A549 (cell line): Measurements from ENCODE around the gene UBN1. TPM values are rescaled to one million over a fixed set of nuclear protein-coding genes. Genes with fewer than 3 reads are reported as not detected.

Experiments used
- ATAC-seq, 2 experiments: fragments of 200-7000 bp in 1 of 2; fragments of >200 bp in 1 of 2; cut with Nextera tagmentation in 1 of 2; cut with Tn5 transposase in 1 of 2; 3 replicates each; pipeline versions ENCODE4 v1.8.0 to v1.9.1; 2018 to 2020; ENCODE audit warnings: mild to moderate bottlenecking in 1 of 2, moderate library complexity in 1 of 2
- CTCF ChIA-PET: fragments of 300-600 bp; sonication (Branson Sonifier 250); formaldehyde crosslinking; extraction: SDS; loops from one replicate; lab custom pipeline; 2021; ENCODE audit warnings: antibody characterized with exemption, inconsistent platforms; lab: Yijun Ruan, JAX
- POLR2A ChIA-PET: fragments of 350-600 bp; formaldehyde crosslinking; extraction: SDS; loops from one replicate; lab custom pipeline; 2021; ENCODE audit warnings: antibody characterized with exemption, inconsistent platforms; lab: Yijun Ruan, JAX
- DNase-seq, 2 experiments: peaks; one replicate each; pipeline versions ENCODE4 v3.0.0 to v3.0.0-alpha.2; 2011 to 2016; ENCODE audit warnings: low read depth in 1 of 2, low spot score in 1 of 2
- FAIRE-seq: peaks from 2 replicates; lab custom pipeline; 2011; peaks lifted over from hg19 to GRCh38; lab: Jason Lieb, UNC
- H3K27ac ChIP-seq, 2 experiments: fragments of >200 bp; sonication (Bioruptor Twin); formaldehyde crosslinking; 3 replicates each; pipeline ENCODE4 v1.5.1; 2016 to 2017
- H3K4me1 ChIP-seq: fragments of >200 bp; sonication (Bioruptor Twin); formaldehyde crosslinking; 3 replicates; pipeline ENCODE4 v1.6.1; 2016
- H3K4me2 ChIP-seq: fragments of >200 bp; sonication (Bioruptor Twin); formaldehyde crosslinking; 3 replicates; pipeline ENCODE4 v1.6.1; 2016
- H3K4me3 ChIP-seq: fragments of >200 bp; sonication (Bioruptor Twin); formaldehyde crosslinking; 3 replicates; pipeline ENCODE4 v1.5.1; 2016
- H3K9me3 ChIP-seq: fragments of >200 bp; sonication (Bioruptor Twin); formaldehyde crosslinking; 3 replicates; pipeline ENCODE4 v1.6.1; 2016
- CBX2 ChIP-seq: fragments of 200-600 bp; sonication (generic); IDR thresholded peaks from 2 replicates; pipeline ENCODE4 v1.6.1; 2016; ENCODE audit warnings: low read depth, mild to moderate bottlenecking, borderline replicate concordance
- CBX8 ChIP-seq: fragments of 200-600 bp; sonication (generic); IDR thresholded peaks from 2 replicates; pipeline ENCODE4 v1.6.1; 2016
- CHD4 ChIP-seq: fragments of 200-600 bp; sonication (generic); IDR thresholded peaks from 2 replicates; pipeline ENCODE4 v1.6.1; 2016; ENCODE audit warnings: antibody characterized with exemption, mild to moderate bottlenecking, borderline replicate concordance
- CTCF ChIP-seq: fragments of >200 bp; sonication (Bioruptor Twin); formaldehyde crosslinking; IDR thresholded peaks from 3 replicates; pipeline ENCODE4 v1.5.1; 2016
- FOSB ChIP-seq: fragments of 250-450 bp; sonication (Bioruptor Pico); IDR thresholded peaks from 2 replicates; pipeline ENCODE4 v1.5.0; 2020; ENCODE audit warnings: mild to moderate bottlenecking, moderate library complexity
- FOSL2 ChIP-seq, 2 experiments: fragments of 450-650 bp in 1 of 2; fragments of >200 bp in 1 of 2; sonication (Bioruptor Twin) in 1 of 2; formaldehyde crosslinking; IDR thresholded peaks; 2 replicates each; pipeline versions ENCODE4 v1.5.0 to v1.6.1; 2016 to 2020; ENCODE audit warnings: mild to moderate bottlenecking in 1 of 2, moderate library complexity in 1 of 2
- FOXS1 ChIP-seq: fragments of 250-450 bp; sonication (Bioruptor Pico); IDR thresholded peaks from 2 replicates; pipeline ENCODE4 v1.5.0; 2020; ENCODE audit warnings: mild to moderate bottlenecking, moderate library complexity
- HDAC2 ChIP-seq: fragments of 200-600 bp; sonication (generic); IDR thresholded peaks from 2 replicates; pipeline ENCODE4 v1.6.1; 2016
- HEYL ChIP-seq: fragments of 250-450 bp; sonication (Bioruptor Pico); IDR thresholded peaks from 2 replicates; pipeline ENCODE4 v1.8.0; 2021; ENCODE audit warnings: mild to moderate bottlenecking, moderate library complexity
- HOXA7 ChIP-seq: fragments of 250-450 bp; sonication (Bioruptor Pico); IDR thresholded peaks from 2 replicates; pipeline ENCODE4 v1.5.0; 2020; ENCODE audit warnings: mild to moderate bottlenecking, moderate library complexity
- HOXB13 ChIP-seq: fragments of 250-450 bp; sonication (Bioruptor Pico); IDR thresholded peaks from 2 replicates; pipeline ENCODE4 v1.5.0; 2020; ENCODE audit warnings: low read depth, mild to moderate bottlenecking, moderate library complexity
- HOXB5 ChIP-seq: fragments of 250-450 bp; sonication (Bioruptor Pico); IDR thresholded peaks from 2 replicates; pipeline ENCODE4 v1.5.0; 2020; ENCODE audit warnings: mild to moderate bottlenecking, moderate library complexity
- JUN ChIP-seq, 2 experiments: fragments of >200 bp; sonication (Bioruptor Twin); formaldehyde crosslinking; IDR thresholded peaks; 2 replicates in 1 of 2; 3 replicates in 1 of 2; pipeline ENCODE4 v1.6.1; 2016 to 2017
- MAFK ChIP-seq: fragments of 450-650 bp; IDR thresholded peaks from 2 replicates; pipeline ENCODE4 v1.6.1; 2014; ENCODE audit not compliant: partially characterized antibody
- MAZ ChIP-seq: fragments of 150-350 bp; IDR thresholded peaks from 2 replicates; pipeline ENCODE4 v1.6.1; 2014; ENCODE audit warnings: antibody characterized with exemption, low read depth, low read length, borderline replicate concordance
- NPAS2 ChIP-seq: fragments of 250-450 bp; sonication (Bioruptor Pico); IDR thresholded peaks from 2 replicates; pipeline ENCODE4 v1.8.0; 2022; ENCODE audit warnings: mild to moderate bottlenecking, moderate library complexity, borderline replicate concordance
- NR3C1 ChIP-seq: fragments of >200 bp; sonication (Bioruptor Twin); formaldehyde crosslinking; IDR thresholded peaks from 3 replicates; pipeline ENCODE4 v1.6.1; 2017
- PBX3 ChIP-seq: IDR thresholded peaks from 2 replicates; pipeline ENCODE4 v1.6.1; 2012
- PHF8 ChIP-seq: fragments of 200-600 bp; sonication (generic); IDR thresholded peaks from 2 replicates; pipeline ENCODE4 v1.6.1; 2016; ENCODE audit warnings: low read depth, mild to moderate bottlenecking, antibody characterized with exemption, moderate library complexity, borderline replicate concordance
- POLR2A ChIP-seq: IDR thresholded peaks from 2 replicates; pipeline ENCODE4 v1.6.1; 2012; ENCODE audit warnings: mild to moderate bottlenecking, low read length
- RNF2 ChIP-seq: fragments of 200-600 bp; sonication (generic); IDR thresholded peaks from 2 replicates; pipeline ENCODE4 v1.6.1; 2016; ENCODE audit warnings: low read depth, mild to moderate bottlenecking, antibody characterized with exemption, moderate library complexity, borderline replicate concordance
- SMC3 ChIP-seq: fragments of >200 bp; sonication (Bioruptor Twin); formaldehyde crosslinking; IDR thresholded peaks from 3 replicates; pipeline ENCODE4 v1.6.1; 2018; ENCODE audit warnings: inconsistent platforms
- ZNF302 ChIP-seq: fragments of 250-450 bp; sonication (Bioruptor Pico); IDR thresholded peaks from 2 replicates; pipeline ENCODE4 v1.9.0; 2021; ENCODE audit warnings: inconsistent platforms, mild to moderate bottlenecking, moderate library complexity
- ZSCAN20 ChIP-seq: fragments of 250-450 bp; sonication (Bioruptor Pico); IDR thresholded peaks from 2 replicates; pipeline ENCODE4 v1.8.0; 2022; ENCODE audit warnings: mild to moderate bottlenecking, moderate library complexity
- whole genome bisulfite sequencing: methylation state at CpG from one replicate; pipeline ENCODE4 v1.1.6; 2017; ENCODE audit errors: missing lambda C conversion rate; 5-methylcytosine and 5-hydroxymethylcytosine counted together
- polyA plus RNA-seq, 4 experiments: library from polyadenylated mRNA; depleted of rRNA in 3 of 4; stranded (reverse); fragments of >200 nt; fragmentation: RNase III in 1 of 4; extraction: RNeasy Plus Mini Kit Qiagen cat#74134 plus additional on column Dnase treatment in 1 of 4; gene quantifications; 2 replicates in 3 of 4; 3 replicates in 1 of 4; pipeline ENCODE4 v1.2.3, GENCODE V29; 2011 to 2017
- TF ChIP-seq, protein P1 (sequence below): fragments of 250-450 bp; sonication (Bioruptor Pico); IDR thresholded peaks from 2 replicates; pipeline ENCODE4 v1.5.0; 2020; ENCODE audit warnings: low read depth, mild to moderate bottlenecking, moderate library complexity
- TF ChIP-seq, protein P2 (sequence below): fragments of 150-350 bp; IDR thresholded peaks from 2 replicates; pipeline ENCODE4 v1.6.1; 2014; ENCODE audit warnings: low read depth, mild to moderate bottlenecking, low read length

UBN1 gene
- polyA plus RNA-seq, 2 of the 4 experiments (the other 2 are of a cell fraction): 14.2 to 20.0 TPM

DNA sequence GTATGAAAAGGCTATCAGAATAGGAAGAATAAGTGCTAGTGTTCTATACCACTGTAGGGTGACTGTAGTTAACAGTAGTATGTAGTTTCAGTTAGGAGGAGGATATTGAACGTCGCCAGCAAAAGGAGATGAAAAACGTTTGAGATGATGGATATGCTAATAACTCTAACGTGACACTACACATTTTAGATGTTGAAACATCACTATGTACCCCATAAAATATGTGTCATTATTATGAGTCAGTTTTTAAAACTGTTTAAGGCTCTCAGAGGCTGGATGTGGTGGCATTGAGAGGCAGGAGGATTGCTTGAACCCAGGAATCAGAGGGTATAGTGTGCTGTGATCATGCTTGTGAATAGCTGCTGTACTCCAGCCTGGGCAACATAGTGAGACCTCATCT lies 31.8 kb downstream of the UBN1 start:
- TF ChIP-seq HEYL (CRISPR knock-in tag) (no peak), HDAC2 (no peak), HOXB13 (CRISPR knock-in tag) (no peak), FOSB (CRISPR knock-in tag) (no peak), FOXS1 (CRISPR knock-in tag) (no peak), PBX3 (no peak), CBX2 (no peak), SMC3 (no peak), ZNF302 (CRISPR knock-in tag) (no peak), PHF8 (no peak), FOSL2 (IDR thresholded peaks at IDR 0.05) (no peak), FOSL2 (CRISPR knock-in tag; IDR thresholded peaks at IDR 0.05) (no peak), RNF2 (no peak), NR3C1 (no peak), POLR2A (no peak), MAZ (no peak), CBX8 (no peak), ZSCAN20 (CRISPR knock-in tag) (no peak), HOXA7 (no peak), CHD4 (no peak), CTCF (no peak)
- Histone ChIP-seq H3K4me3 (no peak overlapping the region), H3K9me3 (no peaks in the 10 kb centered on the region), H3K27ac (no peak overlapping the region), H3K4me1 (no peaks in the 10 kb centered on the region), H3K4me2 (no peak overlapping the region)
- DNase-seq: no peak
- 63% methylated on average over 4 of the region's 4 CpGs for WGBS
- ATAC-seq: no peak
- CTCF ChIA-PET: interaction anchor here (1.9 kb wide), 1 partner anchor 17 kb away, joined by 5 read pairs; no protein-coding TSS in a partner anchor
- FAIRE-seq: no peak
- POLR2A ChIA-PET: no interaction called here

DNA sequence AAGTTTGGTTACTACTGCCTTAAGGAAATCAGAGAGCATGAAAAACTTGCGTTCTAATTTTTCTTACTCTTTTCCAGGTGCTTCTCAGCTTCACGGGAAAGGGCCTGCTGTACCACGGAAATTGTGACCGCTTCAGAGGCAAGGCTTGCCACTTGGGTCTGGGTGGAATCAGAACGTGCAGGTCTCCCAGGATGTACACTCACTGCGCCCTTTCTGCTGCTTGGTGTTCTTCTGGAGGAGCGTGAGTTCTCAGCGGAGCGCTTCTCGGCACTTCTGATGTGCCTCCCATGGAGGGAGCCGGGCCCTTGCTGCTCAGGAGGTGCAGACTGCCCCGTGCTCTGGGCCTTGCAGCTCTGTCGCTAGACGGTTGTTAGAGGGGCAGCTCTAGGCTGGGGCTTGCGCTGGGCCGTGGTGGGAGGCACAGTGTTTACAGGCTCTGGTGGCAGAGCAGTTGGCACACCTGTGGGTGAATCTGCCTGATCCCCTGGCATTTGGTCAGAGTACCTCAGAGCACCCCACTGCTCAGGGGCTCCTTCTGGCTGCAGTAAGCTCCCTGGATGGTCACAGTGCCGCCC lies 32.8 kb downstream of the UBN1 start:
- no peak for ATAC-seq
- Histone ChIP-seq H3K4me1 (no peaks in the 10 kb centered on the region), H3K9me3 (no peaks in the 10 kb centered on the region), H3K4me3 (no peak overlapping the region), H3K4me2 (no peak overlapping the region), H3K27ac (no peak overlapping the region)
- TF ChIP-seq, protein P1, sequence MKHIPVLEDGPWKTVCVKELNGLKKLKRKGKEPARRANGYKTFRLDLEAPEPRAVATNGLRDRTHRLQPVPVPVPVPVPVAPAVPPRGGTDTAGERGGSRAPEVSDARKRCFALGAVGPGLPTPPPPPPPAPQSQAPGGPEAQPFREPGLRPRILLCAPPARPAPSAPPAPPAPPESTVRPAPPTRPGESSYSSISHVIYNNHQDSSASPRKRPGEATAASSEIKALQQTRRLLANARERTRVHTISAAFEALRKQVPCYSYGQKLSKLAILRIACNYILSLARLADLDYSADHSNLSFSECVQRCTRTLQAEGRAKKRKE: no peak
- TF ChIP-seq, protein P2, sequence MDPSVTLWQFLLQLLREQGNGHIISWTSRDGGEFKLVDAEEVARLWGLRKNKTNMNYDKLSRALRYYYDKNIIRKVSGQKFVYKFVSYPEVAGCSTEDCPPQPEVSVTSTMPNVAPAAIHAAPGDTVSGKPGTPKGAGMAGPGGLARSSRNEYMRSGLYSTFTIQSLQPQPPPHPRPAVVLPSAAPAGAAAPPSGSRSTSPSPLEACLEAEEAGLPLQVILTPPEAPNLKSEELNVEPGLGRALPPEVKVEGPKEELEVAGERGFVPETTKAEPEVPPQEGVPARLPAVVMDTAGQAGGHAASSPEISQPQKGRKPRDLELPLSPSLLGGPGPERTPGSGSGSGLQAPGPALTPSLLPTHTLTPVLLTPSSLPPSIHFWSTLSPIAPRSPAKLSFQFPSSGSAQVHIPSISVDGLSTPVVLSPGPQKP: no peak
- TF ChIP-seq HOXB5 (CRISPR knock-in tag) (no peak), FOSL2 (IDR thresholded peaks at IDR 0.05) (no peak), FOSL2 (CRISPR knock-in tag; IDR thresholded peaks at IDR 0.05) (no peak), NPAS2 (CRISPR knock-in tag) (no peak), PBX3 (no peak), MAZ (no peak), MAFK (no peak), JUN (IDR thresholded peaks at IDR 0.05) (no peak)
- ChIA-PET POLR2A (no interaction called here), CTCF (interaction anchor here (1.1 to 2.1 kb wide), 4 partner anchors 14 to 76 kb away, joined by 3 to 9 read pairs (median 6); no protein-coding TSS in a partner anchor)
- no peak for DNase-seq
- no peak for FAIRE-seq
- 92% methylated on average over 14 of the region's 17 CpGs for WGBS
